Breast epithelium (tissue), 4 donors: ENCODE data around the gene KLHDC8B. TPM values are rescaled to one million over a fixed set of nuclear protein-coding genes. Genes with fewer than 3 reads are reported as not detected.

ENCODE experiments used
- DNase-seq, 2 donors: peaks; one replicate each; pipeline ENCODE4 v3.0.0-alpha.2; 2019; ENCODE audit warnings: low spot score in 2 of 2
- H3K27ac ChIP-seq, 2 donors: fragments of 200-600 bp; sonication (generic) in 1 of 2; one replicate each; pipeline ENCODE4 v1.5.1; 2016 to 2019; ENCODE audit warnings: mild to moderate bottlenecking in 1 of 2
- H3K27me3 ChIP-seq, 2 donors: fragments of 200-600 bp; sonication (generic) in 1 of 2; one replicate each; pipeline versions ENCODE4 v1.5.1 to v1.6.0; 2017 to 2019; ENCODE audit warnings: control low read depth in 1 of 2, mild to moderate bottlenecking in 1 of 2
- H3K36me3 ChIP-seq: fragments of 200-600 bp; one replicate; pipeline ENCODE4 v1.5.1; 2019
- H3K4me1 ChIP-seq, 2 donors: fragments of 200-600 bp; sonication (generic); one replicate each; pipeline ENCODE4 v1.5.1; 2016 to 2019; ENCODE audit warnings: control low read depth in 1 of 2
- H3K4me3 ChIP-seq, 3 donors: fragments of 200-600 bp; sonication (generic); 1 replicate in 2 of 3; 2 replicates in 1 of 3; pipeline ENCODE4 v1.5.1; 2016 to 2019; ENCODE audit warnings: mild to moderate bottlenecking in 3 of 3, moderate library complexity in 2 of 3
- H3K9me3 ChIP-seq, 2 donors: fragments of 200-600 bp; sonication (generic) in 1 of 2; one replicate each; pipeline ENCODE4 v1.5.1; 2016 to 2019; ENCODE audit warnings: control low read depth in 1 of 2
- CTCF ChIP-seq, 3 donors: fragments of 450-650 bp; IDR thresholded peaks; one replicate each; pipeline ENCODE4 v1.5.1; 2016 to 2017; ENCODE audit warnings: antibody characterized with exemption in 3 of 3, mild to moderate bottlenecking in 3 of 3, moderate library complexity in 3 of 3
- POLR2A ChIP-seq: fragments of 450-650 bp; IDR thresholded peaks from one replicate; pipeline ENCODE4 v1.6.1; 2016; ENCODE audit warnings: antibody characterized with exemption, mild to moderate bottlenecking, moderate library complexity
- POLR2AphosphoS5 ChIP-seq, 3 donors: sonication (generic); formaldehyde crosslinking; IDR thresholded peaks; one replicate each; pipeline ENCODE4 v1.6.1; 2017; ENCODE audit warnings: antibody characterized with exemption in 3 of 3
- intact Hi-C: fragments of 100-400 bp; cut with DNase I; formaldehyde crosslinking; loops from one replicate; pipeline ENCODE4 v1.15.1; 2023; ENCODE audit warnings: low total_unique reads
- total RNA-seq, 3 donors: library from RNA; depleted of rRNA; stranded (reverse); fragments of >200 nt; gene quantifications; one replicate each; pipeline ENCODE4 v1.1.0, GENCODE V29; 2016

KLHDC8B gene
- total RNA-seq, 3 donors from 2014 or later = 38.7 to 106 (median 46.2) TPM

GRCh38 chr3:49140080-49140479 is 31.3 kb upstream of the KLHDC8B start:
- no peak for DNase-seq
- H3K4me1 ChIP-seq = no peaks in the 10 kb centered on the region
- no peak for TF ChIP-seq POLR2A
- no peaks in the 10 kb centered on the region for H3K36me3 ChIP-seq
- intact Hi-C loops = no loop called here
- H3K9me3 ChIP-seq = no peaks in the 10 kb centered on the region
- H3K4me3 ChIP-seq = no peak overlapping the region
- no peak overlapping the region for H3K27ac ChIP-seq
- no peaks in the 10 kb centered on the region for H3K27me3 ChIP-seq

GRCh38 chr3:49148159-49148558 is 23.2 kb upstream of the KLHDC8B start:
- no peaks in the 10 kb centered on the region for H3K4me1 ChIP-seq

GRCh38 chr3:49151610-49152009 is 19.8 kb upstream of the KLHDC8B start:
- intact Hi-C loops = no loop called here
- Histone ChIP-seq H3K4me3 (no peak overlapping the region), H3K36me3 (no peaks in the 10 kb centered on the region), H3K9me3 (no peaks in the 10 kb centered on the region), H3K4me1 (no peaks in the 10 kb centered on the region), H3K27me3 (no peaks in the 10 kb centered on the region), H3K27ac (no peak overlapping the region)
- TF ChIP-seq POLR2AphosphoS5 (IDR thresholded peaks at IDR 0.05) (no peak), CTCF (IDR thresholded peaks at IDR 0.05) (no peak), POLR2A (no peak)
- DNase-seq = no peak

More at GRCh38 chr3:49148159-49148558, 23.2 kb upstream of the KLHDC8B start:
- H3K27me3 ChIP-seq = no peaks in the 10 kb centered on the region
- DNase-seq = no peak
- TF ChIP-seq CTCF (IDR thresholded peaks at IDR 0.05) = no peak
- no peak overlapping the region for H3K4me3 ChIP-seq
- H3K27ac ChIP-seq = no peak overlapping the region
- intact Hi-C loops = no loop called here
- H3K36me3 ChIP-seq = no peaks in the 10 kb centered on the region
- H3K9me3 ChIP-seq = no peaks in the 10 kb centered on the region

- Histone ChIP-seq H3K36me3 (no peaks in the 10 kb centered on the region), H3K4me3 (no peak overlapping the region), H3K27ac (no peak overlapping the region), H3K4me1 (no peaks in the 10 kb centered on the region), H3K27me3 (no peaks in the 10 kb centered on the region), H3K9me3 (no peaks in the 10 kb centered on the region)
- intact Hi-C loops = no loop called here
- no peak for DNase-seq
- no peak for TF ChIP-seq POLR2AphosphoS5 (IDR thresholded peaks at IDR 0.05)
- no peak for TF ChIP-seq CTCF (IDR thresholded peaks at IDR 0.05)
- TF ChIP-seq POLR2A = no peak
These were observed 18.0 kb upstream of the KLHDC8B start for GRCh38 chr3:49153349-49153912.

GRCh38 chr3:49157289-49157688 is 14.1 kb upstream of the KLHDC8B start:
- H3K4me3 ChIP-seq = no peak overlapping the region
- DNase-seq = no peak
- no peaks in the 10 kb centered on the region for H3K36me3 ChIP-seq
- no peak overlapping the region for H3K27ac ChIP-seq
- TF ChIP-seq POLR2A = no peak
- TF ChIP-seq POLR2AphosphoS5 (IDR thresholded peaks at IDR 0.05) = no peak
- intact Hi-C loops = no loop called here
- no peaks in the 10 kb centered on the region for H3K27me3 ChIP-seq
- no peaks in the 10 kb centered on the region for H3K4me1 ChIP-seq
- no peaks in the 10 kb centered on the region for H3K9me3 ChIP-seq

- Histone ChIP-seq H3K36me3 (no peaks in the 10 kb centered on the region), H3K4me1 (no peaks in the 10 kb centered on the region), H3K27me3 (no peaks in the 10 kb centered on the region), H3K4me3 (no peak overlapping the region), H3K27ac (no peak overlapping the region), H3K9me3 (no peaks in the 10 kb centered on the region)
- no peak for DNase-seq
- intact Hi-C loops = no loop called here
- TF ChIP-seq POLR2A (no peak), CTCF (IDR thresholded peaks at IDR 0.05) (peak in 1 of 3 donors; percentile 31), POLR2AphosphoS5 (IDR thresholded peaks at IDR 0.05) (no peak)
These were observed 13.2 kb upstream of the KLHDC8B start for GRCh38 chr3:49158103-49158709.
